ENCODE data around the gene RIPOR3. TPM values are rescaled to one million over a fixed set of nuclear protein-coding genes. Genes with fewer than 3 reads are reported as not detected.
"Not testable (repeated sequence)": the region's sequence is repeated elsewhere in the genome, so short reads cannot be mapped to it uniquely, and the experiment has no call there.

RIPOR3 gene
- total RNA-seq, 1 donor from 2014 or later: 8.1 TPM

GRCh38 chr20:50672400-50673145, 18.8 kb downstream of the RIPOR3 start:
- DNase-seq: no peak
- intact Hi-C loops (cut with DNase I): no loop called here
- ATAC-seq (ENCODE audit: poor library complexity): no peak

- intact Hi-C loops (cut with DNase I): no loop called here
- DNase-seq (no peak), ATAC-seq (ENCODE audit: poor library complexity) (no peak)
Observed at GRCh38 chr20:50671626-50672025, 19.7 kb downstream of the RIPOR3 start.

- ATAC-seq (ENCODE audit: poor library complexity); intact Hi-C loops (cut with DNase I); DNase-seq: not testable (repeated sequence)
Observed at GRCh38 chr20:50671010-50671409, 20.3 kb downstream of the RIPOR3 start.

GRCh38 chr20:50670126-50670862, 21.0 kb downstream of the RIPOR3 start:
- ATAC-seq (ENCODE audit: poor library complexity) (no peak), DNase-seq (no peak)
- intact Hi-C loops (cut with DNase I): no loop called here

GRCh38 chr20:50668798-50669197, 22.5 kb downstream of the RIPOR3 start:
- DNase-seq: no peak
- no peak for ATAC-seq (ENCODE audit: poor library complexity)
- intact Hi-C loops (cut with DNase I): no loop called here

- DNase-seq: no peak
- intact Hi-C loops (cut with DNase I): no loop called here
- ATAC-seq (ENCODE audit: poor library complexity): no peak
Observed at GRCh38 chr20:50668326-50668725, 23.0 kb downstream of the RIPOR3 start.

GRCh38 chr20:50666709-50667298, 24.5 kb downstream of the RIPOR3 start:
- no peak for DNase-seq
- intact Hi-C loops (cut with DNase I): no loop called here
- ATAC-seq (ENCODE audit: poor library complexity): no peak

- intact Hi-C loops (cut with DNase I): loop anchor here (5.0 kb wide), 1 partner anchor 88 kb away; no protein-coding TSS in a partner anchor
- peak; percentile 17 for ATAC-seq (ENCODE audit: poor library complexity)
- peak; percentile 67 for DNase-seq
Observed at GRCh38 chr20:50664254-50664653, 27.1 kb downstream of the RIPOR3 start.

- DNase-seq (no peak), ATAC-seq (ENCODE audit: poor library complexity) (peak; percentile 47)
- intact Hi-C loops (cut with DNase I): loop anchor here (5.0 kb wide), 1 partner anchor 89 kb away; no protein-coding TSS in a partner anchor
Observed at GRCh38 chr20:50663095-50663821, 28.1 kb downstream of the RIPOR3 start.

GRCh38 chr20:50659975-50660670, 31.2 kb downstream of the RIPOR3 start:
- ATAC-seq (ENCODE audit: poor library complexity) (no peak), DNase-seq (no peak)
- intact Hi-C loops (cut with DNase I): loop anchor here (5.0 kb wide), 1 partner anchor 92 kb away; no protein-coding TSS in a partner anchor

GRCh38 chr20:50658804-50659380, 32.5 kb downstream of the RIPOR3 start:
- DNase-seq (no peak), ATAC-seq (ENCODE audit: poor library complexity) (no peak)
- intact Hi-C loops (cut with DNase I): no loop called here

GRCh38 chr20:50655311-50655880, 35.9 kb downstream of the RIPOR3 start:
- ATAC-seq (ENCODE audit: poor library complexity) (peak; percentile 84), DNase-seq (peak; percentile 86)
- intact Hi-C loops (cut with DNase I): no loop called here

GRCh38 chr20:50654904-50655303, 36.4 kb downstream of the RIPOR3 start:
- intact Hi-C loops (cut with DNase I): no loop called here
- DNase-seq (no peak), ATAC-seq (ENCODE audit: poor library complexity) (peak; percentile 18)

GRCh38 chr20:50652702-50653294, 38.5 kb downstream of the RIPOR3 start:
- DNase-seq (no peak), ATAC-seq (ENCODE audit: poor library complexity) (no peak)
- intact Hi-C loops (cut with DNase I): no loop called here

GRCh38 chr20:50651676-50652075, 39.7 kb downstream of the RIPOR3 start:
- DNase-seq: no peak

GRCh38 chr20:50649590-50649989, 41.8 kb downstream of the RIPOR3 start:
- intact Hi-C loops (cut with DNase I): no loop called here
- ATAC-seq (ENCODE audit: poor library complexity): no peak
- peak; percentile 69 for DNase-seq

More at GRCh38 chr20:50651676-50652075, 39.7 kb downstream of the RIPOR3 start:
- intact Hi-C loops (cut with DNase I): no loop called here
- ATAC-seq (ENCODE audit: poor library complexity): no peak

GRCh38 chr20:50648651-50649050, 42.7 kb downstream of the RIPOR3 start:
- ATAC-seq (ENCODE audit: poor library complexity) (no peak), DNase-seq (no peak)
- intact Hi-C loops (cut with DNase I): no loop called here
